HEK293 (cell line): ENCODE data around the gene MKLN1.

Experiments
- BCL11A ChIP-seq: fragments of 450-650 bp; formaldehyde crosslinking; IDR thresholded peaks from 2 replicates; pipeline ENCODE4 v1.5.1; 2016; ENCODE audit warnings: low read depth, missing biosample characterization, missing genetic modification characterization
- GLI4 ChIP-seq: fragments of 450-650 bp; formaldehyde crosslinking; IDR thresholded peaks from 2 replicates; pipeline ENCODE4 v1.5.1; 2016; ENCODE audit warnings: missing biosample characterization, missing genetic modification characterization
- MYNN ChIP-seq: fragments of 450-650 bp; formaldehyde crosslinking; IDR thresholded peaks from 2 replicates; pipeline ENCODE4 v1.5.1; 2016; ENCODE audit warnings: missing biosample characterization, missing genetic modification characterization, borderline replicate concordance
- PRDM1 ChIP-seq: fragments of 450-650 bp; formaldehyde crosslinking; IDR thresholded peaks from 2 replicates; pipeline ENCODE4; 2016; ENCODE audit warnings: missing biosample characterization, missing genetic modification characterization
- YY1 ChIP-seq: fragments of 450-650 bp; formaldehyde crosslinking; IDR thresholded peaks from 2 replicates; pipeline ENCODE4 v1.5.1; 2018; ENCODE audit warnings: missing biosample characterization, missing genetic modification characterization
- ZBTB1 ChIP-seq: fragments of 450-650 bp; formaldehyde crosslinking; IDR thresholded peaks from 2 replicates; pipeline ENCODE4 v1.5.1; 2016; ENCODE audit warnings: missing biosample characterization, missing genetic modification characterization
- ZBTB48 ChIP-seq: fragments of 450-650 bp; formaldehyde crosslinking; IDR thresholded peaks from 2 replicates; pipeline ENCODE4 v1.5.1; 2016; ENCODE audit warnings: missing biosample characterization, missing genetic modification characterization
- ZNF174 ChIP-seq: fragments of 450-650 bp; formaldehyde crosslinking; IDR thresholded peaks from 2 replicates; pipeline ENCODE4 v1.5.0; 2017; ENCODE audit warnings: missing biosample characterization, mild to moderate bottlenecking, missing genetic modification characterization
- ZNF426 ChIP-seq: fragments of 450-650 bp; formaldehyde crosslinking; IDR thresholded peaks from 2 replicates; pipeline ENCODE4 v1.5.1; 2017; ENCODE audit warnings: missing biosample characterization, missing genetic modification characterization, mild to moderate bottlenecking, inconsistent platforms, moderate library complexity
- TF ChIP-seq, protein P1 (sequence below): fragments of 450-650 bp; formaldehyde crosslinking; IDR thresholded peaks from 2 replicates; pipeline ENCODE4 v1.5.1; 2016; ENCODE audit warnings: missing biosample characterization, missing genetic modification characterization

GRCh38 chr7:131459256-131459655, 131.6 kb downstream of the MKLN1 start:
- TF ChIP-seq BCL11A (tag by site-specific recombination): no peak
- no peak for TF ChIP-seq ZBTB48 (tag by site-specific recombination)
- no peak for TF ChIP-seq ZNF426 (tag by site-specific recombination)
- no peak for TF ChIP-seq MYNN (tag by site-specific recombination)
- TF ChIP-seq, protein P1, sequence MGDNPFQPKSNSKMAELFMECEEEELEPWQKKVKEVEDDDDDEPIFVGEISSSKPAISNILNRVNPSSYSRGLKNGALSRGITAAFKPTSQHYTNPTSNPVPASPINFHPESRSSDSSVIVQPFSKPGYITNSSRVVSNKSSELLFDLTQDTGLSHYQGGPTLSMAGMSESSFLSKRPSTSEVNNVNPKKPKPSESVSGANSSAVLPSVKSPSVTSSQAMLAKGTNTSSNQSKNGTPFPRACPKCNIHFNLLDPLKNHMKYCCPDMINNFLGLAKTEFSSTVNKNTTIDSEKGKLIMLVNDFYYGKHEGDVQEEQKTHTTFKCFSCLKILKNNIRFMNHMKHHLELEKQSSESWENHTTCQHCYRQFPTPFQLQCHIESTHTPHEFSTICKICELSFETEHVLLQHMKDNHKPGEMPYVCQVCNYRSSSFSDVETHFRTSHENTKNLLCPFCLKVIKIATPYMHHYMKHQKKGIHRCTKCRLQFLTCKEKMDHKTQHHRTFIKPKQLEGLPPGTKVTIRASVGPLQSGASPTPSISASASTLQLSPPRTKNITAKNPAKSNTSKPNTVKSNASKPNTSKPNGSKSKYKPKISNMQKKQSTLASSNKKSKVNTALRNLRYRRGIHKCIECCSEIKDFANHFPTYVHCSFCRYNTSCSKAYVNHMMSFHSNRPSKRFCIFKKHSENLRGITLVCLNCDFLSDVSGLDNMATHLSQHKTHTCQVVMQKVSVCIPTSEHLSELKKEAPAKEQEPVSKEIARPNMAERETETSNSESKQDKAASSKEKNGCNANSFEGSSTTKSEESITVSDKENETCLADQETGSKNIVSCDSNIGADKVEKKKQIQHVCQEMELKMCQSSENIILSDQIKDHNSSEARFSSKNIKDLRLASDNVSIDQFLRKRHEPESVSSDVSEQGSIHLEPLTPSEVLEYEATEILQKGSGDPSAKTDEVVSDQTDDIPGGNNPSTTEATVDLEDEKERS (tag by site-specific recombination): no peak
- TF ChIP-seq ZBTB1 (tag by site-specific recombination): no peak
- no peak for TF ChIP-seq PRDM1
- no peak for TF ChIP-seq ZNF174 (tag by site-specific recombination)
- no peak for TF ChIP-seq YY1 (tag by site-specific recombination)
- TF ChIP-seq GLI4 (tag by site-specific recombination): no peak
